H1 (cell line): ENCODE measurements around the gene CDS2. TPM values are rescaled to one million over a fixed set of nuclear protein-coding genes. Genes with fewer than 3 reads are reported as not detected.

Experiments
- ATF2 ChIP-seq: IDR thresholded peaks from 2 replicates; pipeline ENCODE4 v1.6.1; 2012; ENCODE audit warnings: low read length, inconsistent platforms
- NANOG ChIP-seq: IDR thresholded peaks from 2 replicates; pipeline ENCODE4 v1.6.1; 2011; ENCODE audit warnings: low read length, low read depth, mild to moderate bottlenecking, inconsistent platforms; ENCODE audit not compliant: insufficient read depth, poor library complexity, severe bottlenecking
- SAP30 ChIP-seq: fragments of 300-600 bp; sonication (generic); IDR thresholded peaks from 2 replicates; pipeline ENCODE4 v1.7.1; 2012; ENCODE audit warnings: low read length, moderate library complexity, mild to moderate bottlenecking, inconsistent platforms; ENCODE audit not compliant: insufficient read depth, insufficient replicate concordance
- SP1 ChIP-seq: IDR thresholded peaks from 2 replicates; pipeline ENCODE4 v1.6.1; 2011; ENCODE audit warnings: low read depth, low read length
- polyA plus RNA-seq, 7 experiments: library from polyadenylated mRNA; depleted of rRNA in 3 of 7; stranded (reverse) in 5 of 7; unstranded in 2 of 7; fragments of >200 nt in 5 of 7; fragments of 200-250 nt in 2 of 7; gene quantifications; 1 replicate in 5 of 7; 2 replicates in 1 of 7; 4 replicates in 1 of 7; pipeline versions ENCODE4 v1.2.1 to v1.2.3, GENCODE V29; 2011 to 2013; ENCODE audit warnings: missing spikeins in 2 of 7, mixed read lengths in 2 of 7
- total RNA-seq: library from RNA; stranded (reverse); fragmentation: NEBNext Ultra II Directional; extraction: Animal tissue kit (Norgen Biotek cat#: 25700); gene quantifications from 2 replicates; pipeline ENCODE4 v1.2.1, GENCODE V29; 2021

Gene CDS2
- total and polyA plus RNA-seq, 2 of the 8 experiments (the other 6 are each of a cell fraction or from before 2014, with no cell fraction given), result 54.0 to 56.2 TPM

GRCh38 chr20:5187122-5187521 is 60.3 kb downstream of the CDS2 start (continued):
- TF ChIP-seq ATF2, result no peak
- TF ChIP-seq NANOG, result no peak
- TF ChIP-seq SAP30, result no peak
- TF ChIP-seq SP1, result no peak
